GM19328 (cell line): Measurements from ENCODE around the gene PBXIP1.

ENCODE experiments used
- ATAC-seq: cut with Tn5 transposase; IDR thresholded peaks from one replicate; pipeline ENCODE4 v1.9.1; 2021; ENCODE audit warnings: mild to moderate bottlenecking, moderate library complexity; ENCODE audit not compliant: unreplicated experiment

The PBXIP1 gene

GRCh38 chr1:154902938-154903566, 52.8 kb downstream of the PBXIP1 start:
- ATAC-seq: no peak

GRCh38 chr1:154901591-154901990, 54.3 kb downstream of the PBXIP1 start:
- no peak for ATAC-seq

DNA sequence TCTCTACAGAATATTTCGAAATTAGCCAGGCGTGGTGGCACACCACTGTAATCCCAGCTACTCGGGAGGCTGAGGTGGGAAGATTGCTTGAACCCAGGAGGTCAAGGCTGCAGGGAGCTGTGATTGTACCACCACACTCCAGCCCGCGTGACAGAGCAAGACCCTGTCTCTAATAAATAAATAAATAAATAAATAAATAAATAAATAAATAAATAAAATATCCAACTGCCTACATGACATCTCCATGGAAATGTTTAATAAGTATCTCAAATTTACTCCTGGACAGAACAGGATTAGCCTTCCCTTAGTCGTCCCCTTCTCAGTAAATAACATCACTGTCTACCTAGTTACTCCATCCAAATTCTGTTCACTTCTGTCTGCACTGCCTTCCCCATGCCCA, 56.9 kb downstream of the PBXIP1 start:
- no peak for ATAC-seq

DNA sequence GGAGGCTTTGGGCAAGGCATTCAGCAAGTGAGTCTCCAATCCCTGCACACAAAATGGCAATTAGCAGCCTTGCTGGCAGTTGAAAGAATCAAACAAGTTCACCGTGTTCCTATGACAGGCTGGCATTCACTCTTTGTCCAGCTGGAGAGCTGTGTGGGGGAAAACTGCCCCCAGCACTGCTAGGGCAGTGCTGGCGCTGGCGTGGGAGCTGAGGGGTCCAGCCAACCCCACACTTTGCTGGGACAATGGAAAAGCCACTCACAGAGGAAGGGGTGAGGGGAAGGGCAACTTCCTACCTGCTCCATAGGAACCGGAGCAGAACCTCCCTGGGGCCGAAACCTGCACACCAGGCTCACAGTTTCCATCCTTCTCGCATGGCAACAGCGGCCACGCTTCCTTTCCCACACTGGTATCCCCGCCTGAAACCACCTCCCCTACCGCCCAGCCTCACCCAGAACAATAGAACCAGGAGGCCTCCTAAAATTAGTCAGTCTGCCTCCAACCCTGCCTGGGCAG, 59.1 kb downstream of the PBXIP1 start:
- no peak for ATAC-seq

- ATAC-seq: no peak
These were observed 60.1 kb downstream of the PBXIP1 start for GRCh38 chr1:154895798-154896197.
